Keratinocyte (primary cell): Measurements from ENCODE around the gene DCTPP1. TPM values are rescaled to one million over a fixed set of nuclear protein-coding genes. Genes with fewer than 3 reads are reported as not detected.
"Not testable (repeated sequence)": the region's sequence is repeated elsewhere in the genome, so short reads cannot be mapped to it uniquely, and the experiment has no call there.

Experiments used
- DNase-seq: peaks from one replicate; pipeline ENCODE4 v3.0.0-alpha.2; 2011; ENCODE audit warnings: low read depth, missing footprints, low spot score
- FAIRE-seq: peaks from 2 replicates; lab custom pipeline; 2011; peaks lifted over from hg19 to GRCh38; lab: Jason Lieb, UNC
- H2AFZ ChIP-seq: 2 replicates; pipeline ENCODE4 v1.6.0; 2012; ENCODE audit warnings: low read length, control low read depth, inconsistent platforms; ENCODE audit not compliant: control insufficient read depth
- H3K27ac ChIP-seq: 2 replicates; pipeline ENCODE4 v1.5.1; 2011; ENCODE audit warnings: low read length; ENCODE audit not compliant: control insufficient read depth, insufficient read depth
- H3K27me3 ChIP-seq: 3 replicates; pipeline ENCODE4 v1.6.0; 2011; ENCODE audit warnings: low read length; ENCODE audit not compliant: control insufficient read depth, insufficient read depth; ENCODE audit errors: extremely low read depth
- H3K36me3 ChIP-seq, 2 experiments: 2 replicates in 1 of 2; 3 replicates in 1 of 2; pipeline ENCODE4 v1.5.1; 2011; ENCODE audit warnings: low read length in 2 of 2, mild to moderate bottlenecking in 1 of 2; ENCODE audit not compliant: control insufficient read depth in 2 of 2, insufficient read depth in 2 of 2; ENCODE audit errors: extremely low read depth in 1 of 2
- H3K4me1 ChIP-seq: 3 replicates; pipeline ENCODE4 v1.5.1; 2011; ENCODE audit warnings: low read length; ENCODE audit not compliant: control insufficient read depth, insufficient read depth; ENCODE audit errors: extremely low read depth
- H3K4me2 ChIP-seq: 3 replicates; pipeline ENCODE4 v1.6.0; 2011; ENCODE audit warnings: low read depth, low read length; ENCODE audit not compliant: control insufficient read depth, insufficient read depth; ENCODE audit errors: extremely low read depth
- H3K4me3 ChIP-seq, 3 experiments: fragments of 200-600 bp in 1 of 3; sonication (generic) in 1 of 3; 2 replicates in 2 of 3; 3 replicates in 1 of 3; pipeline ENCODE4 v1.5.1; 2011 to 2016; ENCODE audit warnings: low read length in 3 of 3, mild to moderate bottlenecking in 3 of 3, control low read depth in 2 of 3, inconsistent platforms in 1 of 3, low read depth in 1 of 3, mixed read lengths in 1 of 3, mixed run types in 1 of 3, moderate library complexity in 1 of 3; ENCODE audit not compliant: control insufficient read depth in 2 of 3, insufficient read depth in 2 of 3; ENCODE audit errors: extremely low read depth in 1 of 3
- H3K79me2 ChIP-seq: 2 replicates; pipeline ENCODE4 v1.6.0; 2012; ENCODE audit warnings: low read length; ENCODE audit not compliant: control insufficient read depth, insufficient read depth
- H3K9ac ChIP-seq: 3 replicates; pipeline ENCODE4 v1.6.0; 2011; ENCODE audit warnings: low read length; ENCODE audit not compliant: control insufficient read depth, insufficient read depth; ENCODE audit errors: extremely low read depth
- H3K9me1 ChIP-seq: 3 replicates; pipeline ENCODE4 v1.6.0; 2011; ENCODE audit warnings: low read length; ENCODE audit not compliant: control insufficient read depth, insufficient read depth; ENCODE audit errors: extremely low read depth
- H3K9me3 ChIP-seq: 2 replicates; pipeline ENCODE4 v1.5.1; 2012; ENCODE audit warnings: low read depth, low read length; ENCODE audit not compliant: control insufficient read depth
- H4K20me1 ChIP-seq: 3 replicates; pipeline ENCODE4 v1.6.0; 2011; ENCODE audit warnings: low read length; ENCODE audit not compliant: control insufficient read depth, insufficient read depth; ENCODE audit errors: extremely low read depth
- EZH2 ChIP-seq: IDR thresholded peaks from one replicate; pipeline ENCODE4 v1.6.1; 2012; ENCODE audit warnings: inconsistent platforms, mild to moderate bottlenecking, low read length, moderate library complexity
- dilution Hi-C: fragments of 300-500 bp; cut with MboI; formaldehyde crosslinking; loops from one replicate; pipeline ENCODE4 v1.7.0; 2020; ENCODE audit warnings: low sequenced_read_pairs; ENCODE audit not compliant: extremely low pct_ligation_motif_present
- polyA plus RNA-seq, 5 experiments: library from polyadenylated mRNA; depleted of rRNA in 3 of 5; stranded (reverse) in 3 of 5; stranded (forward) in 1 of 5; unstranded in 1 of 5; fragments of >200 nt; gene quantifications; 1 replicate in 1 of 5; 2 replicates in 3 of 5; 3 replicates in 1 of 5; pipeline versions ENCODE4 v1.2.1 to v1.2.3, GENCODE V29; 2011 to 2012; ENCODE audit warnings: missing spikeins in 2 of 5, low read depth in 1 of 5, low replicate concordance in 1 of 5
- TF ChIP-seq, protein P1 (sequence below), 3 experiments: IDR thresholded peaks in 1 of 3; conservative IDR thresholded peaks in 1 of 3; optimal IDR thresholded peaks in 1 of 3; 2 replicates in 2 of 3; 3 replicates in 1 of 3; pipeline versions ENCODE3 to v1.5.1; 2011; ENCODE audit warnings: low read length in 3 of 3, mild to moderate bottlenecking in 3 of 3, moderate library complexity in 2 of 3, control low read depth in 1 of 3, inconsistent platforms in 1 of 3; ENCODE audit not compliant: insufficient read depth in 2 of 3; ENCODE audit errors: extremely low read depth in 1 of 3

DCTPP1 gene
- polyA plus RNA-seq, 1 donor (not counting 4 experiments of a cell fraction or from before 2014, with no cell fraction given), result 95.8 TPM

DNA sequence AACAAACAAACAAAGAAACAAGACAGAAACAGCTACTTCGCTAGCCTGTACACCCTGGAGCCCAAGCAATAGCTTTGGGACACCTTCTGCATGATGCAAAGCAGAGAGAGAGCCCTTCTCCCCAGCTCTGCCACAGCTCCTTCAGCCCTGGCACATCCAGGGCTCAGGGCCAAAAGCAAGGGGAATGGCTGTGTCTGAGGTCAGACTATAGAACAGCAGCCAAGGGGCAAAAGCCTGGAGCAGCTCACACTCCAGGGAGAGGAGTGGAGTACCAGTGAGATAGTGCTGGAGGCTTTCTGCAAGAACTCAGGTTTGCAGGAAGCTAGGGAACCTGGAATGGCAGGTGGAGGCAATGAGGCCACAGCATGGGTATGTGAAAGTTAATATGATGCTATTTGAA lies 27.4 kb upstream of the DCTPP1 start:
- Histone ChIP-seq H3K9me1 (no peaks in the 10 kb centered on the region), H3K36me3 (no peaks in the 10 kb centered on the region), H3K4me1 (no peaks in the 10 kb centered on the region), H3K9ac (no peak overlapping the region), H3K27me3 (no peaks in the 10 kb centered on the region), H3K9me3 (no peaks in the 10 kb centered on the region), H3K27ac (no peak overlapping the region), H2AFZ (no peak overlapping the region), H4K20me1 (no peaks in the 10 kb centered on the region), H3K4me3 (no peak overlapping the region), H3K4me2 (no peak overlapping the region), H3K79me2 (no peaks in the 10 kb centered on the region)
- TF ChIP-seq, protein P1, sequence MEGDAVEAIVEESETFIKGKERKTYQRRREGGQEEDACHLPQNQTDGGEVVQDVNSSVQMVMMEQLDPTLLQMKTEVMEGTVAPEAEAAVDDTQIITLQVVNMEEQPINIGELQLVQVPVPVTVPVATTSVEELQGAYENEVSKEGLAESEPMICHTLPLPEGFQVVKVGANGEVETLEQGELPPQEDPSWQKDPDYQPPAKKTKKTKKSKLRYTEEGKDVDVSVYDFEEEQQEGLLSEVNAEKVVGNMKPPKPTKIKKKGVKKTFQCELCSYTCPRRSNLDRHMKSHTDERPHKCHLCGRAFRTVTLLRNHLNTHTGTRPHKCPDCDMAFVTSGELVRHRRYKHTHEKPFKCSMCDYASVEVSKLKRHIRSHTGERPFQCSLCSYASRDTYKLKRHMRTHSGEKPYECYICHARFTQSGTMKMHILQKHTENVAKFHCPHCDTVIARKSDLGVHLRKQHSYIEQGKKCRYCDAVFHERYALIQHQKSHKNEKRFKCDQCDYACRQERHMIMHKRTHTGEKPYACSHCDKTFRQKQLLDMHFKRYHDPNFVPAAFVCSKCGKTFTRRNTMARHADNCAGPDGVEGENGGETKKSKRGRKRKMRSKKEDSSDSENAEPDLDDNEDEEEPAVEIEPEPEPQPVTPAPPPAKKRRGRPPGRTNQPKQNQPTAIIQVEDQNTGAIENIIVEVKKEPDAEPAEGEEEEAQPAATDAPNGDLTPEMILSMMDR (optimal IDR thresholded peaks at IDR 0.05 in 1 of 3, IDR thresholded peaks at IDR 0.05 in 1 of 3, conservative IDR thresholded peaks at IDR 0.05 in 1 of 3; ENCODE audit: extremely low read depth in 1 of 3, insufficient read depth in 2 of 3, low read length in 3 of 3), result no peak
- TF ChIP-seq EZH2, result no peak
- no peak for DNase-seq
- no peak for FAIRE-seq
- dilution Hi-C loops, result no loop called here

DNA sequence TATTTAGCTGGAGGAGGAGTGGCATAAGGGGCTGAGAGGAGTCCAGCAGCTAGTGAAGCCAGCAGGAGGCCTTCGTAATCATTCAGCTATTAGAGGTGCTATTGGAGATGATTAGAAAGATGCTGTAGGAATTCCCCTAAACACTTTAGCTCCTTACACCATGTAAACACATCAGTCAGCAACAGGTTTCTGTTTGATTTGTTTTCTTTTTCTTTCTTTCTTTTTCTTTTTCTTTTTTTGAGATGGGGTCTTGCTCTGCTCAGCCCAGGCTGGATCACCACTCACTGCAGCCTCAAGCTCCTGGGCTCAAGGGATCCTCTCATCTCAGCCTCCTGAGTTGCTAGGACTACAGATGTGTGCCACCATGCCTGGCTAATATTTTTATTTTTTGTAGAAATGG lies 26.5 kb upstream of the DCTPP1 start:
- no peak overlapping the region for H3K4me2 ChIP-seq
- dilution Hi-C loops, result no loop called here

DNA sequence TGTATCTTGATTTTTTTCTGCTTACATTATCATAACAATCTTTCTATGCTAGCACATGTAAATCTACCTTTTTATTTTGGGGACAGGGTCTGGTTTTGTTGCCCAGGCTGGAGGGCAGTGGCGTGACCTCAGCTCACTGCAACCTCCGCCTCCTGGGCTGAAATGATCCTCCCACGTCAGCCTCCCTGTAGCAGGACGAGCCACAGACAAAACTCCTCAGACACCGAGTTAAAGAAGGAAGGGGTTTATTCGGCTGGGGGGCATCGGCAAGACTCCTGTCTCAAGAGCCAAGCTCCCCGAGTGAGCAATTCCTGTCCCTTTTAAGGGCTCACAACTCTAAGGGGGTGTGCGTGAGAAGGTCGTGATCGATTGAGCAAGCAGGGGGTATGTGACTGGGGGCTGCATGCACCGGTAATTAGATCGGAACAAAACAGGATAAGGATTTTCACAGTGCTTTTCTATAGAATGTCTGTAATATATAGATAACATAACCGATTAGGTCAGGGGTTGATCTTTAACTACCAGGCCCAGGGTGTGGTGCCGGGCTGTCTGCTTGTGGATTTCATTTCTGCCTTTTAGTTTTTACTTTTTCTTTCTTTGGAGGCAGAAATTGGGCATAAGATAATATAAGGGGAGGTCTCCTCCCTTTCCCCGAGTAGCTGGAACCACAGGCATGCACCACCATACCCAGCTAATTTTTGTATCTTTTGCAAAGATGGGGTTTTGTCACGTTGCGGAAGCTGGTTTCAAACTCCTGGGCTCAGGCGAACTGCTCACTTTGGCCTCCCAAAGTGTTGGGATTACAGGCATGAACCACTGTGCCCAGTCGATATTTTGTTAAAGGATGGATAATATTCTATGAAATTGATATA lies 23.1 kb upstream of the DCTPP1 start:
- dilution Hi-C loops, FAIRE-seq, H3K4me2 ChIP-seq, H3K36me3 ChIP-seq, H3K4me3 ChIP-seq, H3K27me3 ChIP-seq, H3K27ac ChIP-seq, H3K4me1 ChIP-seq, H3K9me3 ChIP-seq, H3K9ac ChIP-seq, H3K9me1 ChIP-seq, DNase-seq, H3K79me2 ChIP-seq, H4K20me1 ChIP-seq, H2AFZ ChIP-seq: not testable (repeated sequence)

More for the DNA sequence above, 26.5 kb upstream of the DCTPP1 start:
- no peaks in the 10 kb centered on the region for H3K27me3 ChIP-seq
- H3K36me3 ChIP-seq, result no peaks in the 10 kb centered on the region
- DNase-seq, result no peak
- H3K9ac ChIP-seq, result no peak overlapping the region
- H3K79me2 ChIP-seq, result no peaks in the 10 kb centered on the region
- no peak overlapping the region for H3K27ac ChIP-seq
- no peak for FAIRE-seq
- H3K4me1 ChIP-seq, result no peaks in the 10 kb centered on the region
- TF ChIP-seq, protein P1 (optimal IDR thresholded peaks at IDR 0.05 in 1 of 3, IDR thresholded peaks at IDR 0.05 in 1 of 3, conservative IDR thresholded peaks at IDR 0.05 in 1 of 3; ENCODE audit: extremely low read depth in 1 of 3, insufficient read depth in 2 of 3, low read length in 3 of 3), result no peak
- TF ChIP-seq EZH2, result no peak
- no peaks in the 10 kb centered on the region for H4K20me1 ChIP-seq
- no peaks in the 10 kb centered on the region for H3K9me1 ChIP-seq
- H3K4me3 ChIP-seq, result no peak overlapping the region
- no peak overlapping the region for H2AFZ ChIP-seq
- H3K9me3 ChIP-seq, result no peaks in the 10 kb centered on the region
